GM11168 (cell line): ENCODE data around the gene RNF25.

Experiments
- in situ Hi-C: fragments of 300-500 bp; cut with MboI; formaldehyde crosslinking; loops from one replicate; pipeline ENCODE4 v1.12.0; 2022; ENCODE audit warnings: low sequenced_read_pairs; ENCODE audit not compliant: unreplicated experiment

Gene RNF25

GRCh38 chr2:218680061-218680460 is 8.3 kb upstream of the RNF25 start:
- in situ Hi-C loops: no loop called here

GRCh38 chr2:218679119-218679518 is 7.3 kb upstream of the RNF25 start:
- in situ Hi-C loops: no loop called here

GRCh38 chr2:218671097-218671653 is 627 bp downstream of the RNF25 start:
- in situ Hi-C loops: no loop called here

DNA sequence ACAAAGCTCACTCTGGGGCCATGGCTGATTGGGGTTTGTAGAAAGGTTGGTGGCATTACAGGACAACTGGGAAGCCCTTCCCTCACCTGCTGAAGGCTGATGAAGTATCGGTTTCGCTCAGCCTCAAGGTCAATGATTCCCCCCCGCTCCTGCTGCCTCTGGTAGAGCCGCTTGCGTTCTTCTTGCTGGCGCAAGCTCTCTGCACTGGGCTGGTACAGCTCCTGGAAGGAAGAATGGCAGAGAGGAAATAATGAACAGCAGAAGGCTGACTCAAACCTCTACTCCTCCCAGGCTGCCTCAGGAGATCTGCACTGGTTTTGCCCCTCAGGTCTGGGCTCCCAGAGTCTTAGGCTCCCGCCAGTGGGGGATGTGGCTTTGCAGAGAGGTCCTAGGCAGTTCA is 7.1 kb downstream of the RNF25 start:
- in situ Hi-C loops: loop anchor here (5.0 kb wide), 1 partner anchor 183 kb away; no protein-coding TSS in a partner anchor

GRCh38 chr2:218663901-218664300 is 7.9 kb downstream of the RNF25 start:
- in situ Hi-C loops: loop anchor here (5.0 kb wide), 1 partner anchor 183 kb away; no protein-coding TSS in a partner anchor

- in situ Hi-C loops: loop anchor here (5.0 kb wide), 1 partner anchor 184 kb away; no protein-coding TSS in a partner anchor
Measured at GRCh38 chr2:218662827-218663226, 9.0 kb downstream of the RNF25 start.

DNA sequence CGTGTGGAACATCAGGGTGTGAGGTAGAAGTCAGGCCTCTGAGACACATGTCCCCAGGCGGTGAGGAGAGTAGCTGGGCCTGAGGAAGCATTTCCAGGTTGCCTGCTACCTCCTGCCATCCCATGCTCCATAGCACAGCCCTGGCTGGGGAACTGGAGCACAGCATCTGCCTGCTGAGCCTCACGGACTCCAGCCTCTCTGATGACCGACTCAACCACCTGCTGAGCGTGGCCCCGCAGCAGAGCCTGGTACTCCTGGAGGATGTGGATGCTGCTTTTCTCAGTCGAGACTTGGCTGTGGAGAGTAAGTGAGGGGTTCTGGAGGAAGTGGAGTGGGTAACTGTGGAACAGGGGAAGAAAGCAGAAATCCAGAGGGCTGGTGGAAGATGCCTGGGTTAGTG is 9.4 kb downstream of the RNF25 start:
- in situ Hi-C loops: loop anchor here (5.0 kb wide), 1 partner anchor 185 kb away; no protein-coding TSS in a partner anchor

DNA sequence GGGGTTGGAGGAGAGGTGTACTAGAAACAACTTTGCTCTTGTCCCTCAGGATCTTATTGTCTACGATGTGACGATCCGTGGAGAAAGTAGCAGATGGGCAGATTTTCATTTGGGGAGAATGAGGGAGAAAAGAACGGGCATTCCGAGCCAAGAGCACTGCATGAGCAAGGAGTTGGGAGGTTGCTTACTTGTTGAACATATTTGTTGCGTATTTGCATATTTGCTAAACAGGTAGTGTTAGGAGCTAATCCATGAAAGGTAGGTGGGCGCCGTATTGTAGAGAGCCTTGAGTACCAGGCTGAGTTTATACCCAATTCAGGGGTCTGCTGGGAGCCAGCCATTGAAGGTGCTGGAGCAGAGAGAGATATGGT is 11.8 kb downstream of the RNF25 start:
- in situ Hi-C loops: loop anchor here (5.0 kb wide), 1 partner anchor 187 kb away; no protein-coding TSS in a partner anchor

GRCh38 chr2:218659258-218659987 is 12.4 kb downstream of the RNF25 start, which contains the start of the genes BCS1L and ZNF142:
Gene BCS1L, plus strand, starts transcription at chr2:218659683. Its CDS starts 1,305 bp downstream, at chr2:218660988.
Gene ZNF142, minus strand, starts transcription at chr2:218659623. Its CDS starts 3,194 bp downstream, at chr2:218656429.
- in situ Hi-C loops: no loop called here

GRCh38 chr2:218658671-218659257 is 13.0 kb downstream of the RNF25 start:
- in situ Hi-C loops: no loop called here

DNA sequence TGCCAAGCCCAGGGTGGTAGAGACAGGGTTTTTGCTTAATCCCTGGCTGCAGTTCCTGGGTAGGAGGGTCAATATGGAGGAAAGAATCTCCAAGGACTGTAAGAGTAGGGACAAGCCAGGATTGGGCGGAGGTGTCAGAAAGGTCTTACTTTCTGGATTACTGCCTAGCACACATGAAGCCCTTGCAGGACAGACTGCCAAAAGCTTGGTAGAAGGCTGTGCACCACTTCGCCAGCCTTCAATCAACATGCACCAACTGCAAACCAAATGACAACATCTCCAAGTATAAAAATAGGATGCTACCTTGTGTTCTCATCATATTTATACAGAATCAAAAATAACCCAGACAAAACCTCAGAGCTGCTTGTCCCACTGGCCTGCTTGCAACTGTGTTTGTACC is 16.1 kb downstream of the RNF25 start:
- in situ Hi-C loops: no loop called here

- in situ Hi-C loops: no loop called here
Measured at GRCh38 chr2:218648787-218649100, 23.1 kb downstream of the RNF25 start.

- in situ Hi-C loops: no loop called here
Measured at GRCh38 chr2:218648088-218648786, 23.6 kb downstream of the RNF25 start.

DNA sequence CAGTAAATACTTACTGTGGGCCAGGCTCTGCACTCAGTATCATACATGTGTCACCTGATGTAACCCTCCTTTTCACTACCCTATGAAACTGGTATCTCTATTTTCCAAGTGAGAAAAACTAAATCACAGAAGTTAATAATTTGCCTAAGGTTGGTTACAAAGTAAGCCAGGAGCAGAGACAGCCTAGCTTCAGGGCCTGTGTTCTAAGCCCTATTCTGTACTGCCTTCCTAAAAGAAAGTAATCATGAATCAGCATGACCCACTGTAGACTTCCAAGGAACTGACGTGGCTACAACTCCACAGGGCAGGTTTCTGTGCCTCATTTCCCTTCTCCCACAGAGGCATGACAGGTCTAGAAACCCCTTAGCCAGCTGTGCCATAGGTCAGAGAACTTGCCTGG is 26.7 kb downstream of the RNF25 start:
- in situ Hi-C loops: no loop called here

GRCh38 chr2:218644721-218645120 is 27.1 kb downstream of the RNF25 start:
- in situ Hi-C loops: no loop called here

DNA sequence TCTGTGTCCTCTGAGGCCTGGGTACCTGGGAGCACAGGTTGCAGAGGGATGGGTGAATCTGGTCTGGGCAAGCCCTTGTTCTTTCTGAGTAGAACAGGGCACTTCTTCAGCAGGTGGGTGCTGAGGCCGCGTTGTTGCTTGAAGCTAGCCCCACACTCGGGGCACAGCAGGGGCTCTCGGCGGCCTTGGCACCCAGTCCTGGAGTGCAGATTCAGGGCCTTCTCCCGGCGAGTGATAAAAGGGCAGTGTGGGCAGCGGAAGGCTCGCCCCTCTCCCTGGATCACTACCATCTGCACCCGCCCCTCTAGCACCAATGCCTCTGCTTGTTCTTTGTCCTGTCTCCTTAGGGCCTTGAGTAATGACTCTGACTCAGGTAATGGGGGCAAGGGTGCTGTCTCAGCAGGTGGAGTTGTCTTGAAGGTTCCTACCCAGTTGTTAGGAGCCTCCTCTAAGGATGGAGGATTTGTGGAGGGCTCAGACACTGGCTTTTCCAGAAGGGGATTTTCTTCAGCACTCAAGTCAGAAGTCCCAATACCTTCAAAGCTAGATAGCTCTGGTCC is 28.0 kb downstream of the RNF25 start:
- in situ Hi-C loops: no loop called here

DNA sequence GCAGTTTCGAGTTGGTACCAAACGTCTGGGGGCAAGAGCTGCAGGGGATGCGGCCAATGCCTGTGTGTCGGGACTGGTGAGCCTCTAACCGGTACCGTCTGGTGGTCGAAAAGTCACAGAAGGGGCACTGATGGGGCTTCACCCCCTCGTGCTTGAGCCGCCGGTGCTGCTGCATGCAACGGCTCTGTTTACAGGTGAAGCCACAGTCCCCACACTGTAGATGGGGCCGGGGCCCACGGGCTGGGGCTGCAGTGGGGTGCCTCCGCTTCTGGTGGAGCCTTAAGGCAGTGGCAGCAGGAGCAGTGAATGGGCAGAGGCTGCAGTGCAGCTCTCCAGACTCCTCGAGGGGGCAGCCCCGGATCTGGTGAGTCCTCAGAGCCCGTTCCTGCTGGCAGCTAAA is 29.0 kb downstream of the RNF25 start:
- in situ Hi-C loops: no loop called here

GRCh38 chr2:218642121-218642656 is 29.6 kb downstream of the RNF25 start:
- in situ Hi-C loops: no loop called here

DNA sequence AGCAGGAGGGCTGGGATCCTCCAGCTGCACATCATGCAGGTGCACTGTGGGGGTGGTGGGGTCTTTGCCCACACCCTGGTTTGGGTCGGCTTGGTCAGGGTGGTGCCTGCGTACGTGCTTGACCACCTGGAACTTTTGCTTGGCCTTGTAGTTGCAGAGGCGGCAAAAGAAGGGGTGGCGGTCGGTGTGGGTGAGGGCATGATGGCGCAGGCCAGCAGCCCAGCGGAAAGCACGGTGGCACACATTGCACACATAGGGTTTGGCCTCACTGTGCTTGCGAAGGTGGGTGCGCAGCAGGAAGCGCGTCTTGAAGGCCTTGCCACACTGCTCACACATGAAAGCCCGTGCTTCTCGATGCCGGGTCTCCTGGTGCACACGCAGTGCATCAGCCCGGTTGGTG is 33.4 kb downstream of the RNF25 start:
- in situ Hi-C loops: no loop called here

DNA sequence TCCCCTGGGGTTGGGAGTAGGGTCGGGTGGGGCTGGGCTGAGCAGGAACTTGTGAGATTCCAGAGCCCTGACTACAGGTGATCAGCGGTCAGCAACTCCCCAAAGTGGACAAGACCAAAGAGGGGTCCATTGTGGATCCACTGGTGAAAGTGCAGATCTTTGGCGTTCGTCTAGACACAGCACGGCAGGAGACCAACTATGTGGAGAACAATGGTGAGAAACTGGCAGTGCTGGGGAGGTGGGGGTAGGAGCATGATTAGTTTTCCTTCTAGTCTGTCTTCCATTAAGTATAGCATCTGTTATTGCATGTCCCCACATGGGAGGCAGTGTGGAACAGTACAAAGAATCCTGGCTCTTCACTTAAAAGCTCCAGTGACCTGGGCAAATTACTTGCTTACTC is 36.1 kb downstream of the RNF25 start:
- in situ Hi-C loops: no loop called here
